Smooth muscle cell (in vitro differentiated cells): ENCODE data around the gene RNF224. TPM values are rescaled to one million over a fixed set of nuclear protein-coding genes. Genes with fewer than 3 reads are reported as not detected.

Experiments used
- DNase-seq: peaks from one replicate; lab custom pipeline; 2025; ENCODE audit not compliant: unreplicated experiment; lab: John Stamatoyannopoulos, UW
- H2AFZ ChIP-seq: fragments of 200-600 bp; sonication (generic); 2 replicates; pipeline ENCODE4 v1.6.0; 2016; ENCODE audit warnings: antibody characterized with exemption, low read depth, mild to moderate bottlenecking
- H3F3A ChIP-seq: fragments of 200-600 bp; sonication (generic); 2 replicates; pipeline ENCODE4 v1.6.0; 2017; ENCODE audit warnings: antibody characterized with exemption, low read depth
- H3K27ac ChIP-seq: fragments of 200-600 bp; sonication (generic); 2 replicates; pipeline ENCODE4 v1.5.1; 2016; ENCODE audit warnings: low read depth, mild to moderate bottlenecking
- H3K27me3 ChIP-seq: fragments of 200-600 bp; sonication (generic); 2 replicates; pipeline ENCODE4 v1.6.1; 2016; ENCODE audit warnings: low read depth, mild to moderate bottlenecking
- H3K36me3 ChIP-seq: fragments of 200-600 bp; sonication (generic); 2 replicates; pipeline ENCODE4 v1.5.1; 2016; ENCODE audit warnings: low read depth
- H3K4me1 ChIP-seq: fragments of 200-600 bp; sonication (generic); 2 replicates; pipeline ENCODE4 v1.5.1; 2016; ENCODE audit warnings: low read depth
- H3K4me2 ChIP-seq: fragments of 200-600 bp; sonication (generic); 2 replicates; pipeline ENCODE4 v1.6.0; 2016; ENCODE audit warnings: mild to moderate bottlenecking
- H3K4me3 ChIP-seq: fragments of 200-600 bp; sonication (generic); 2 replicates; pipeline ENCODE4 v1.5.1; 2016; ENCODE audit warnings: mild to moderate bottlenecking
- H3K79me2 ChIP-seq: fragments of 200-600 bp; sonication (generic); 2 replicates; pipeline ENCODE4 v1.6.0; 2016; ENCODE audit warnings: low read depth, mild to moderate bottlenecking
- H3K9ac ChIP-seq: fragments of 200-600 bp; sonication (generic); 2 replicates; pipeline ENCODE4 v1.6.0; 2016; ENCODE audit warnings: low read depth
- H3K9me3 ChIP-seq: fragments of 200-600 bp; sonication (generic); replicated peaks from 2 replicates; pipeline ENCODE4 v1.5.1; 2016; ENCODE audit warnings: low read depth
- H4K20me1 ChIP-seq: fragments of 200-600 bp; sonication (generic); 2 replicates; pipeline ENCODE4 v1.6.0; 2016; ENCODE audit warnings: low read depth
- CTCF ChIP-seq: fragments of 200-600 bp; sonication (generic); IDR thresholded peaks from 2 replicates; pipeline ENCODE4 v1.5.1; 2017; ENCODE audit warnings: borderline replicate concordance, mild to moderate bottlenecking, antibody characterized with exemption; ENCODE audit not compliant: insufficient read depth, poor library complexity, severe bottlenecking
- WGBS: methylation state at CpG from one replicate; pipeline ENCODE4 v1.1.7; 2016; ENCODE audit warnings: low lambda C conversion rate; 5-methylcytosine and 5-hydroxymethylcytosine counted together
- polyA plus RNA-seq: library from polyadenylated mRNA; unstranded; fragments of >200 nt; fragmentation: Nextera tagmentation; extraction: Ambion mirVana; gene quantifications from 2 replicates; pipeline ENCODE4 v1.2.1, GENCODE V29; 2016
- total RNA-seq: library from RNA; depleted of rRNA; stranded (reverse); fragments of >200 nt; gene quantifications from 2 replicates; pipeline ENCODE4 v1.2.3, GENCODE V29; 2014

RNF224 gene
- total and polyA plus RNA-seq, 2 experiments from 2014 or later = not detected

- Histone ChIP-seq H3K4me3 (no peak overlapping the region), H3K79me2 (no peaks in the 10 kb centered on the region), H2AFZ (no peak overlapping the region), H3K9ac (no peak overlapping the region), H3K27ac (no peak overlapping the region), H3K36me3 (no peaks in the 10 kb centered on the region), H3K9me3 (no peaks in the 10 kb centered on the region), H3K27me3 (no peaks in the 10 kb centered on the region), H3K4me2 (no peak overlapping the region), H3K4me1 (no peaks in the 10 kb centered on the region), H3F3A (no peaks in the 10 kb centered on the region), H4K20me1 (peaks cover 6% of the 10 kb centered on the region)
- WGBS = 98% methylated on average over 15 of the region's 15 CpGs
- no peak for TF ChIP-seq CTCF
- no peak for DNase-seq
Measured at GRCh38 chr9:137266162-137266527, 38.8 kb downstream of the RNF224 start.

GRCh38 chr9:137266585-137267453 is 39.5 kb downstream of the RNF224 start:
- no peak for TF ChIP-seq CTCF
- no peaks in the 10 kb centered on the region for H3K79me2 ChIP-seq
- H4K20me1 ChIP-seq = peaks cover 10% of the 10 kb centered on the region
- H2AFZ ChIP-seq = no peak overlapping the region
- H3K9ac ChIP-seq = no peak overlapping the region
- no peak for DNase-seq
- H3K9me3 ChIP-seq = no peaks in the 10 kb centered on the region
- no peaks in the 10 kb centered on the region for H3K27me3 ChIP-seq
- no peaks in the 10 kb centered on the region for H3K4me1 ChIP-seq
- H3K4me2 ChIP-seq = no peak overlapping the region
- H3F3A ChIP-seq = no peaks in the 10 kb centered on the region
- H3K36me3 ChIP-seq = no peaks in the 10 kb centered on the region
- 96% methylated on average over 25 of the region's 34 CpGs for whole genome bisulfite sequencing
- no peak overlapping the region for H3K27ac ChIP-seq
- no peak overlapping the region for H3K4me3 ChIP-seq

- Histone ChIP-seq H3K79me2 (no peaks in the 10 kb centered on the region), H3K27ac (no peak overlapping the region), H4K20me1 (peaks cover 21% of the 10 kb centered on the region), H3K36me3 (no peaks in the 10 kb centered on the region), H2AFZ (no peak overlapping the region), H3K4me3 (no peak overlapping the region), H3K4me2 (no peak overlapping the region), H3K9ac (no peak overlapping the region), H3K9me3 (no peaks in the 10 kb centered on the region), H3K27me3 (no peaks in the 10 kb centered on the region), H3F3A (no peaks in the 10 kb centered on the region), H3K4me1 (no peaks in the 10 kb centered on the region)
- DNase-seq = no peak
- TF ChIP-seq CTCF = no peak
- 93% methylated on average over 6 of the region's 6 CpGs for WGBS
Measured at GRCh38 chr9:137267933-137268355, 40.6 kb downstream of the RNF224 start.
